Heart right ventricle (tissue), 16 donors: Measurements from ENCODE around the gene TBC1D3B. TPM values are rescaled to one million over a fixed set of nuclear protein-coding genes. Genes with fewer than 3 reads are reported as not detected.
A peak's percentile ranks its signal among the peaks of the same experiment; 100 is the strongest.
"Not testable (repeated sequence)": the region's sequence is repeated elsewhere in the genome, so short reads cannot be mapped to it uniquely, and the experiment has no call there.

Experiments
- ATAC-seq, 8 donors: fragments of 200-7000 bp; cut with Tn5 transposase; one replicate each; pipeline ENCODE4 v1.9.1; 2020; ENCODE audit warnings: mild to moderate bottlenecking in 8 of 8, moderate library complexity in 8 of 8, moderate number of reproducible peaks in 1 of 8
- DNase-seq, 2 donors: peaks; one replicate each; pipeline ENCODE4 v3.0.0-alpha.2; 2020
- H3K27ac ChIP-seq, 10 donors: fragments of 200-600 bp; sonication (generic) in 2 of 10; one replicate each; pipeline versions ENCODE4 v1.5.0 to v1.8.0; 2020 to 2022; ENCODE audit warnings: mild to moderate bottlenecking in 3 of 10
- H3K27me3 ChIP-seq, 7 donors: fragments of 200-600 bp; one replicate each; pipeline ENCODE4 v1.8.0; 2021 to 2022; ENCODE audit warnings: mild to moderate bottlenecking in 2 of 7
- H3K36me3 ChIP-seq, 9 donors: fragments of 200-600 bp; sonication (generic) in 1 of 9; one replicate each; pipeline versions ENCODE4 v1.5.0 to v1.8.0; 2020 to 2022; ENCODE audit warnings: mild to moderate bottlenecking in 2 of 9
- H3K4me1 ChIP-seq, 9 donors: fragments of 200-600 bp; sonication (generic) in 1 of 9; one replicate each; pipeline versions ENCODE4 v1.5.0 to v1.8.0; 2020 to 2022; ENCODE audit warnings: mild to moderate bottlenecking in 4 of 9
- H3K4me3 ChIP-seq, 10 donors: fragments of 200-600 bp; sonication (generic) in 2 of 10; one replicate each; pipeline versions ENCODE4 v1.5.0 to v1.8.0; 2020 to 2022; ENCODE audit warnings: mild to moderate bottlenecking in 7 of 10, moderate library complexity in 2 of 10
- H3K9me3 ChIP-seq, 11 donors: fragments of 200-600 bp in 10 of 11; sonication (generic) in 2 of 11; one replicate each; pipeline versions ENCODE4 v1.5.0 to v1.8.0; 2013 to 2022; ENCODE audit warnings: mild to moderate bottlenecking in 2 of 11, control low read depth in 1 of 11, moderate library complexity in 1 of 11
- WGBS, 2 donors: extraction: QIAGEN DNeasy Blood & Tissue Kit; methylation state at CpG; one replicate each; pipeline ENCODE4 v1.1.7; 2013; ENCODE audit warnings: inconsistent platforms in 1 of 2; 5-methylcytosine and 5-hydroxymethylcytosine counted together
- intact Hi-C, 10 donors: fragments of 100-400 bp; cut with DNase I; formaldehyde crosslinking; loops; one replicate each; pipeline versions ENCODE4 v1.11.1 to v1.14.2; 2022
- polyA plus RNA-seq, 2 donors: library from polyadenylated mRNA; stranded (reverse); fragments of 200-250 nt; gene quantifications; one replicate each; pipeline ENCODE4 v1.2.3, GENCODE V29; 2013
- total RNA-seq, 10 donors: library from RNA; stranded (reverse); fragmentation: NEBNext Ultra II Directional in 3 of 10; extraction: Animal tissue kit (Norgen Biotek cat#: 25700) in 3 of 10; gene quantifications; one replicate each; pipeline versions ENCODE4 v1.2.1 to v1.2.4, GENCODE V29; 2021 to 2023
- TF ChIP-seq, protein P1 (sequence below), 9 donors: fragments of 200-600 bp; sonication (generic) in 2 of 9; IDR thresholded peaks; one replicate each; pipeline versions ENCODE4 v1.5.0 to v1.8.0; 2021 to 2022; ENCODE audit warnings: antibody characterized with exemption in 9 of 9, mild to moderate bottlenecking in 5 of 9, moderate library complexity in 1 of 9
- donor health status: Arrhythmogenic right ventricular cardiomyopathy.
- donor health status: ischemic (EF 13 %, LVEDD 7.1; RV severe dilation, severe dysfunction).
- donor health status: healthy with polysubstance abuse.
- donor health status: DM: no; HTN: yes; CAD: no.
- donor health status: DM: no; HTN: no; CAD: no.
- donor health status: ischemic (EF 25% LVEDD 6.9; RV normal size, moderate dysfunction).
- donor health status: ischemic (EF 25% LVEDD 5.7; RV mildly dilated, moderate dysfunction).
- donor health status: healthy.
- donor health status: DM: yes; HTN: yes; CAD: no.
- donor health status: Ischemic cardiomyopathy.
- donor health status: ischemic (EF 35%, LVEDD 5.7; RV mildly dilated, moderate dysfunction).
- donor health status: nonischemic (EF 11% LVEDD 7.7; RV severe dilation, severe dysfunction).
- donor health status: DM: yes; HTN: yes; CAD: no.
- donor health status: PGD.
- donor health status: ischemic (EF 29% LVEDD 5.4; RV normal size, mild dysfunction).
- donor health status: nonischemic (EF 23%, LVEDD 6.1; RV moderate dilation, normal function).

TBC1D3B gene
- total and polyA plus RNA-seq, 12 donors, result 0.42 to 5.9 (median 1.7) TPM

DNA sequence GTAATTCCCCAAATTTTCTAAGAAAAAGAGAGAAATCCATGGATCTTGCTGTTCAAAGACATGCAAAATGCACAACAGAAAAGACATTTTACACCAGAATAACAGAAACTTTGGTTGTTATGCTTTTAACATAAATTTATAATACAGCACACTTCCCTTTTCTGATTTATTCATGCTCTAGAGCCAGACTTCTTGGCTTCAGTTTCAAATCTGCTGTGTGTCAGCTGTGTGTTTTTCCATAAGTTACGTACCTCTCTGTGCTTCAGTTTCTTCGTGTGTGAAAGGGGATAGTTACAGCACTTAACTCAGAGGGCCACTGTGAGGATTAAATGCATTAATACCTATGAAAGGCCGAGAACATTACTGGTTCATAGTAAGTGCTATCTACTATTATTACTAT, 26.9 kb upstream of the TBC1D3B start:
- no peaks in the 10 kb centered on the region for H3K9me3 ChIP-seq
- intact Hi-C loops, result no loop called here
- no peaks in the 10 kb centered on the region for H3K36me3 ChIP-seq
- ATAC-seq (no peak), DNase-seq (no peak)
- TF ChIP-seq, protein P1, sequence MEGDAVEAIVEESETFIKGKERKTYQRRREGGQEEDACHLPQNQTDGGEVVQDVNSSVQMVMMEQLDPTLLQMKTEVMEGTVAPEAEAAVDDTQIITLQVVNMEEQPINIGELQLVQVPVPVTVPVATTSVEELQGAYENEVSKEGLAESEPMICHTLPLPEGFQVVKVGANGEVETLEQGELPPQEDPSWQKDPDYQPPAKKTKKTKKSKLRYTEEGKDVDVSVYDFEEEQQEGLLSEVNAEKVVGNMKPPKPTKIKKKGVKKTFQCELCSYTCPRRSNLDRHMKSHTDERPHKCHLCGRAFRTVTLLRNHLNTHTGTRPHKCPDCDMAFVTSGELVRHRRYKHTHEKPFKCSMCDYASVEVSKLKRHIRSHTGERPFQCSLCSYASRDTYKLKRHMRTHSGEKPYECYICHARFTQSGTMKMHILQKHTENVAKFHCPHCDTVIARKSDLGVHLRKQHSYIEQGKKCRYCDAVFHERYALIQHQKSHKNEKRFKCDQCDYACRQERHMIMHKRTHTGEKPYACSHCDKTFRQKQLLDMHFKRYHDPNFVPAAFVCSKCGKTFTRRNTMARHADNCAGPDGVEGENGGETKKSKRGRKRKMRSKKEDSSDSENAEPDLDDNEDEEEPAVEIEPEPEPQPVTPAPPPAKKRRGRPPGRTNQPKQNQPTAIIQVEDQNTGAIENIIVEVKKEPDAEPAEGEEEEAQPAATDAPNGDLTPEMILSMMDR (IDR thresholded peaks at IDR 0.05), result no peak
- 89 to 90% methylated on average over 3 of the region's 3 CpGs for WGBS, 2 donors
- H3K27ac ChIP-seq, result no peak overlapping the region
- H3K4me3 ChIP-seq, result no peak overlapping the region
- peaks cover 0 to 8% (median 0%) of the 10 kb centered on the region in 7 donors for H3K27me3 ChIP-seq
- H3K4me1 ChIP-seq, result peaks cover 0 to 18% (median 0%) of the 10 kb centered on the region in 9 donors

DNA sequence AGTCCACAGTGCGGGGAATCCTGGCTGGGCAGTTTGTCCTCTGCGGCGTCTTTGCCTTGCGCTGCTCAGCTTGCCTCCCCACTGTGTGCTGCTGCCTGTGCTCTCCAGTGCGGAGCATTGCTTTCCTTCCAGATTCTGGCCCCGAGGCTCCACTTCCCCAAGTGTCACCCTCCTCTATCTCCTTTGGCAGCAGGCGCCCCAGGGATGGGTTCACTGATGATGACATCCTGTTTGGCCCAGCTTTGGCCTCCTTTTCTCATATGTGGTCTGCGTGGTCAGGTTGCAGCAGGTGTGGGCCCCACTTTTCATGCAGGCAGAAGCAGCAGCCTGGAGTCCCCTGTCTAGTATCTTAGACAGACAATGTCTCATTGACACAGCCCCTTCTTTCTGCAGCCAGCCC, 25.1 kb upstream of the TBC1D3B start:
- intact Hi-C loops, H3K27ac ChIP-seq, DNase-seq, H3K9me3 ChIP-seq, ATAC-seq, H3K36me3 ChIP-seq, H3K4me3 ChIP-seq: not testable (repeated sequence)
- Histone ChIP-seq H3K4me1 (peaks cover 0 to 27% (median 0%) of the 10 kb centered on the region in 9 donors), H3K27me3 (peaks cover 0 to 16% (median 0%) of the 10 kb centered on the region in 7 donors)
- 89 to 90% methylated on average over 5 to 7 of the region's 8 CpGs for WGBS, 2 donors

DNA sequence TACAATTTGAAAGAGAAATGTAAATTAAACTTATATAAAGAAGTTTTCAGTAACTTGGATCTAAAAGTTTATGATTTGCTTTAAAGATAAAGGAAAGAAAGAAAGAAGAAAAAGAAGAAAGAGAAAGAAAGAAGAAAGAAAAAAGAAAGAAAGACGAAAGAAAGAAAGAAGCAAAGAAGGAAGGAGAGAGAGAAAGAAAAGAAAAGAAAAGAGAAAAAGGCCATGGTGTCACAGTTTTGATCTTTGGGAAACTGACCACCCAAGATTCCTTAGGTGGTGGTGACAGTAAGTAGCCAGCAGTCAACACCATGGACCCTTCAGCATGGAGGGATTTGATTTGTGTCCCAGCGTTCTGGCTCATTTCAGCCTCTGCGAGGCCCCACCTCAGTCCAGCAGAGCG, 24.7 kb upstream of the TBC1D3B start:
- Histone ChIP-seq H3K4me1 (peaks cover 0 to 31% (median 0%) of the 10 kb centered on the region in 9 donors), H3K27me3 (peaks cover 0 to 20% (median 0%) of the 10 kb centered on the region in 7 donors)
- H3K27ac ChIP-seq, intact Hi-C loops, ATAC-seq, H3K9me3 ChIP-seq, DNase-seq, H3K4me3 ChIP-seq, H3K36me3 ChIP-seq: not testable (repeated sequence)
- WGBS, 2 donors, result 88 to 89% methylated on average over 1 of the region's 4 CpGs

DNA sequence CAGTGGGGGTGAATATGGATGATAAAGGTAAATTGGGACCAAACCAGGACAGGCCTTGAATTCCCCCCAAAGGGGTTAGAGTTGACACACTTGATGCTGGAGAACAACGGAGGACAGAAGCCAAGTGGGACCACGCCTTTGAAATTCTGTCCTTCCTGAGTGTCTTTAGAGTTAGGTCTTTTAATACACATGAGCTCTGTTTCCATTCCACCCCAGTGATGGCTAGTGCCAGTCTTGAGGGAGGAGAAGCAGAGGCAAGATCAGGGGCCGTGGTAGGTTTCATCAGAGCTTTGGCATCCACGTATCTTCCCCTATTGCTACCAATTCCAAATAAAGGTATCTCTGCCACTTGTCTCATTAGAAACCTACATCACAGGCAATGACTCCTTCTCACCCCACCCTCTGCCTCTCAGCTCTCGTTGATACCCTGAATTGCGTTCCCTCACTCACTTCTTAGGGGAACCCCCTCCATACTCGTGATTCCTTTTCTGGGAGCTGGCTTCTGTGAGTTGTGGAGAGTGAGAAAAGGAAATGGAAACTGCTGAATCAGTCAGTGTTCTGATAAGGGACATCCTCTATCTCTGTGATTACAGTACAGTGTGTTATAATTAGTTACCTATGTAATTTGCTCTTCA, 22.5 kb upstream of the TBC1D3B start:
- intact Hi-C loops, result no loop called here
- H3K9me3 ChIP-seq, result no peaks in the 10 kb centered on the region
- H3K36me3 ChIP-seq, result no peaks in the 10 kb centered on the region
- TF ChIP-seq, protein P1 (IDR thresholded peaks at IDR 0.05), result no peak
- DNase-seq, result no peak
- H3K27me3 ChIP-seq, result peaks cover 0 to 13% (median 3%) of the 10 kb centered on the region in 7 donors
- 36 to 39% methylated on average over 7 of the region's 7 CpGs for WGBS, 2 donors
- H3K27ac ChIP-seq, result no peak overlapping the region
- H3K4me3 ChIP-seq, result no peak overlapping the region
- ATAC-seq, result peak in 3 of 8 donors; percentile 26 to 64 (median 49)
- H3K4me1 ChIP-seq, result peaks cover 0 to 31% (median 0%) of the 10 kb centered on the region in 9 donors

DNA sequence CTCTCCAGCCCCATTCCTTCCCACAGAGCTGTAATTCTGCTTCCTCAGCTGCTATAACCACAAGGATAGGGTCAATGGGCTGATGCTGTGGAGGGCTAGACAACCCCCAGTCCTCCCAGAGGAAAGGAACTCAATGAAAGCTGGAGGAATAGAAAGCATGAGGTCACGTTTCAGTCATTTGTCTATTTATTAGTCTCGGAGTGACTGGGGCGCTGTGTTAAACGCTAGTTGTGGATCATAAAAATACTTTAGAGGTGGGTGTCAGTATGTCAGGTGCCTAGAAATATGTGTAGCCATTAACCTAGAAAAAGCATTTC, 20.9 kb upstream of the TBC1D3B start:
- Histone ChIP-seq H3K4me1 (peaks cover 0 to 31% (median 0%) of the 10 kb centered on the region in 9 donors), H3K36me3 (no peaks in the 10 kb centered on the region), H3K9me3 (no peaks in the 10 kb centered on the region), H3K27ac (no peak overlapping the region), H3K4me3 (no peak overlapping the region), H3K27me3 (peaks cover 0 to 13% (median 0%) of the 10 kb centered on the region in 7 donors)
- 62 to 71% methylated on average over 4 of the region's 4 CpGs for WGBS, 2 donors
- ATAC-seq (peak in 3 of 8 donors; percentile 31 to 39 (median 37)), DNase-seq (peak in 1 of 2 donors; percentile 16)
- TF ChIP-seq, protein P1 (IDR thresholded peaks at IDR 0.05), result no peak
- intact Hi-C loops, result no loop called here
